Immature natural killer cell (primary cell): ENCODE measurements around the gene CCBE1. TPM values are rescaled to one million over a fixed set of nuclear protein-coding genes. Genes with fewer than 3 reads are reported as not detected.

Experiments
- DNase-seq, 3 donors: peaks; one replicate each; pipeline ENCODE4 v3.0.0; 2022; ENCODE audit warnings: mixed read lengths in 1 of 3
- H3K27ac Mint-ChIP-seq, 6 donors: one replicate each; pipeline ENCODE4 v1.8.0; 2020; ENCODE audit warnings: mixed read lengths in 6 of 6, mild to moderate bottlenecking in 5 of 6, inconsistent platforms in 4 of 6, moderate library complexity in 3 of 6
- H3K27me3 Mint-ChIP-seq, 3 donors: one replicate each; pipeline ENCODE4 v1.8.0; 2020 to 2021; ENCODE audit warnings: low read depth in 3 of 3, mild to moderate bottlenecking in 3 of 3, mixed read lengths in 3 of 3, moderate library complexity in 3 of 3, inconsistent platforms in 1 of 3
- H3K36me3 Mint-ChIP-seq, 3 donors: one replicate each; pipeline ENCODE4 v1.8.0; 2020; ENCODE audit warnings: mixed read lengths in 3 of 3, inconsistent platforms in 2 of 3, mild to moderate bottlenecking in 2 of 3
- H3K4me1 Mint-ChIP-seq, 2 donors: one replicate each; pipeline ENCODE4 v1.8.0; 2020; ENCODE audit warnings: inconsistent platforms in 2 of 2, mild to moderate bottlenecking in 2 of 2, mixed read lengths in 2 of 2, moderate library complexity in 1 of 2
- H3K4me3 Mint-ChIP-seq, 5 donors: one replicate each; pipeline ENCODE4 v1.8.0; 2020; ENCODE audit warnings: mild to moderate bottlenecking in 5 of 5, mixed read lengths in 5 of 5, inconsistent platforms in 3 of 5, moderate library complexity in 3 of 5
- H3K9me3 Mint-ChIP-seq, 6 donors: one replicate each; pipeline ENCODE4 v1.8.0; 2020; ENCODE audit warnings: mild to moderate bottlenecking in 6 of 6, mixed read lengths in 6 of 6, inconsistent platforms in 4 of 6, moderate library complexity in 3 of 6
- polyA plus RNA-seq, 3 donors: library from polyadenylated mRNA; unstranded; fragments of 300-500 nt; fragmentation: Illumina TruSeq; gene quantifications; one replicate each; pipeline ENCODE4 v1.2.3, GENCODE V29; 2021

Gene CCBE1
- polyA plus RNA-seq, 3 donors from 2014 or later: 0.03 to 0.25 TPM; not detected in 1

- no peak for DNase-seq
Measured at GRCh38 chr18:59570796-59571195, 126.4 kb downstream of the CCBE1 start.

GRCh38 chr18:59570101-59570775, 127.0 kb downstream of the CCBE1 start:
- H3K36me3 Mint-ChIP-seq: peaks cover 0 to 2% (median 0%) of the 10 kb centered on the region in 3 donors

More at GRCh38 chr18:59570796-59571195, 126.4 kb downstream of the CCBE1 start:
- Mint-ChIP-seq H3K4me3 (no peak overlapping the region), H3K4me1 (no peaks in the 10 kb centered on the region), H3K9me3 (peaks cover 0 to 12% (median 0%) of the 10 kb centered on the region in 6 donors), H3K36me3 (peaks cover 0 to 2% (median 0%) of the 10 kb centered on the region in 3 donors), H3K27me3 (peaks cover 0 to 2% (median 0%) of the 10 kb centered on the region in 3 donors), H3K27ac (no peak overlapping the region)

GRCh38 chr18:59569390-59569791, 127.8 kb downstream of the CCBE1 start:
- Mint-ChIP-seq H3K27ac (no peak overlapping the region), H3K4me3 (no peak overlapping the region), H3K4me1 (no peaks in the 10 kb centered on the region), H3K36me3 (peaks cover 0 to 2% (median 0%) of the 10 kb centered on the region in 3 donors), H3K27me3 (peaks cover 0 to 2% (median 0%) of the 10 kb centered on the region in 3 donors), H3K9me3 (peaks cover 0 to 12% (median 0%) of the 10 kb centered on the region in 6 donors)
- no peak for DNase-seq

More at GRCh38 chr18:59570101-59570775, 127.0 kb downstream of the CCBE1 start:
- H3K4me1 Mint-ChIP-seq: no peaks in the 10 kb centered on the region
- H3K9me3 Mint-ChIP-seq: peaks cover 0 to 12% (median 0%) of the 10 kb centered on the region in 6 donors
- no peak for DNase-seq
- no peak overlapping the region for H3K4me3 Mint-ChIP-seq
- peaks cover 0 to 2% (median 0%) of the 10 kb centered on the region in 3 donors for H3K27me3 Mint-ChIP-seq
- H3K27ac Mint-ChIP-seq: no peak overlapping the region

- H3K27me3 Mint-ChIP-seq: peaks cover 0 to 2% (median 0%) of the 10 kb centered on the region in 3 donors
- no peaks in the 10 kb centered on the region for H3K4me1 Mint-ChIP-seq
- no peak for DNase-seq
- no peak overlapping the region for H3K27ac Mint-ChIP-seq
- H3K9me3 Mint-ChIP-seq: peaks cover 0 to 18% (median 0%) of the 10 kb centered on the region in 6 donors
- peaks cover 0 to 2% (median 0%) of the 10 kb centered on the region in 3 donors for H3K36me3 Mint-ChIP-seq
- no peak overlapping the region for H3K4me3 Mint-ChIP-seq
Measured at GRCh38 chr18:59567431-59567830, 129.8 kb downstream of the CCBE1 start.

DNA sequence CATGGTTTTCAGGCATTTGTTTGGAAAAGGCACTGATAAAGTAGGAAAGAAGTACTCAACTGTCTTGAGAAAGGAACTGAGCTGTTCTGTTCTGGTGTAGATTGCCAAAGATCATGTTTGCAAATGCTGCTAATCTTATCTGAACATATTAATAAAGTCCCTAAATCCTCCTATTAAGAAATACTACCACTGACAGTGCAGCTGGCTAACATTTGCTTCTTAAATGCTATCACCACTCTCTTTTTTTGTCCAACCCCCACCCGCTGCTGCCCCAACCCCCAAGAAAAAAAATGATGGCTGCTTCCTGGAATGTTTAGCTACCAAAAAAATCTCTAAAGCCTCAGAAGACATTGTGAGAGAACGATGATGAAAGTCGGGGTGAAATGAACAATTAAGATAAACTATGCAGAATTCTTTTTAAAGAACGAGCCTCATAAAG, 130.7 kb downstream of the CCBE1 start:
- DNase-seq: no peak
- H3K36me3 Mint-ChIP-seq: peaks cover 0 to 2% (median 0%) of the 10 kb centered on the region in 3 donors
- no peak overlapping the region for H3K27ac Mint-ChIP-seq
- no peak overlapping the region for H3K4me3 Mint-ChIP-seq
- H3K27me3 Mint-ChIP-seq: peaks cover 0 to 2% (median 0%) of the 10 kb centered on the region in 3 donors
- no peaks in the 10 kb centered on the region for H3K4me1 Mint-ChIP-seq
- peaks cover 0 to 18% (median 0%) of the 10 kb centered on the region in 6 donors for H3K9me3 Mint-ChIP-seq

DNA sequence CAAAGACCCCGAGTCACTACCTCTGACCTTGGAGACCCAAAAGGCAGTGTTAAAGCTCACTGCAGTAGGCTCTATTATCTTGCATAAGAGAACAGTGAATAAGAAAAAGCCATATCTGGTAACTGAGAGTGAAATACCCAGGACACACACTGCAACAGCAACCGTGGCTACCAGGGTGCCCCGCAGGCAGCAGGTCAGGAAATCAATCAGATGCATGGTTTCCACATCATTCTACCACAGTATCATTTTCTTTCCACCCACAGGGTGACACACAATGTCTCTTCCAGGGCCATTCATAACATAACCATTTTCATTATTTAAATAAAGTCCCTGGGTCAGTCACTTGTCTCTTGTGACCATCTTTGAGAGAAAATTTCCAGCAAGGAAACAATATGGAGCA, 131.3 kb downstream of the CCBE1 start:
- H3K4me1 Mint-ChIP-seq: no peaks in the 10 kb centered on the region
- H3K36me3 Mint-ChIP-seq: peaks cover 0 to 2% (median 0%) of the 10 kb centered on the region in 3 donors

GRCh38 chr18:59564561-59564960, 132.7 kb downstream of the CCBE1 start:
- peaks cover 0 to 2% (median 0%) of the 10 kb centered on the region in 3 donors for H3K36me3 Mint-ChIP-seq
- peaks cover 0 to 2% (median 0%) of the 10 kb centered on the region in 3 donors for H3K27me3 Mint-ChIP-seq
- H3K27ac Mint-ChIP-seq: no peak overlapping the region
- DNase-seq: no peak
- H3K4me3 Mint-ChIP-seq: no peak overlapping the region
- no peaks in the 10 kb centered on the region for H3K4me1 Mint-ChIP-seq
- H3K9me3 Mint-ChIP-seq: peaks cover 0 to 18% (median under 1%) of the 10 kb centered on the region in 6 donors

More for the DNA sequence above, 131.3 kb downstream of the CCBE1 start:
- no peak for DNase-seq
- no peak overlapping the region for H3K27ac Mint-ChIP-seq
- no peak overlapping the region for H3K4me3 Mint-ChIP-seq
- peaks cover 0 to 18% (median 0%) of the 10 kb centered on the region in 6 donors for H3K9me3 Mint-ChIP-seq
- H3K27me3 Mint-ChIP-seq: peaks cover 0 to 2% (median 0%) of the 10 kb centered on the region in 3 donors

GRCh38 chr18:59563176-59563785, 133.9 kb downstream of the CCBE1 start:
- no peak for DNase-seq
- H3K9me3 Mint-ChIP-seq: peaks cover 0 to 11% (median under 1%) of the 10 kb centered on the region in 6 donors
- peaks cover 0 to 2% (median 1%) of the 10 kb centered on the region in 3 donors for H3K27me3 Mint-ChIP-seq
- no peaks in the 10 kb centered on the region for H3K4me1 Mint-ChIP-seq
- H3K4me3 Mint-ChIP-seq: no peak overlapping the region
- H3K36me3 Mint-ChIP-seq: no peaks in the 10 kb centered on the region
- H3K27ac Mint-ChIP-seq: no peak overlapping the region

- H3K4me3 Mint-ChIP-seq: no peak overlapping the region
- peaks cover 0 to 11% (median 2%) of the 10 kb centered on the region in 6 donors for H3K9me3 Mint-ChIP-seq
- no peak overlapping the region for H3K27ac Mint-ChIP-seq
- no peaks in the 10 kb centered on the region for H3K4me1 Mint-ChIP-seq
- H3K27me3 Mint-ChIP-seq: peaks cover 0 to 2% (median 1%) of the 10 kb centered on the region in 3 donors
- H3K36me3 Mint-ChIP-seq: no peaks in the 10 kb centered on the region
- no peak for DNase-seq
Measured at GRCh38 chr18:59562751-59563150, 134.5 kb downstream of the CCBE1 start.

GRCh38 chr18:59561612-59562011, 135.6 kb downstream of the CCBE1 start:
- Mint-ChIP-seq H3K27me3 (peaks cover 0 to 2% (median 1%) of the 10 kb centered on the region in 3 donors), H3K27ac (no peak overlapping the region), H3K9me3 (peaks cover 0 to 11% (median 3%) of the 10 kb centered on the region in 6 donors), H3K4me3 (no peak overlapping the region), H3K36me3 (no peaks in the 10 kb centered on the region), H3K4me1 (no peaks in the 10 kb centered on the region)
- DNase-seq: no peak

- no peak overlapping the region for H3K4me3 Mint-ChIP-seq
- peaks cover 0 to 11% (median 2%) of the 10 kb centered on the region in 6 donors for H3K9me3 Mint-ChIP-seq
- peaks cover 1 to 2% (median 2%) of the 10 kb centered on the region in 3 donors for H3K27me3 Mint-ChIP-seq
- H3K27ac Mint-ChIP-seq: no peak overlapping the region
- no peaks in the 10 kb centered on the region for H3K36me3 Mint-ChIP-seq
- no peak for DNase-seq
- H3K4me1 Mint-ChIP-seq: no peaks in the 10 kb centered on the region
Measured at GRCh38 chr18:59560556-59560955, 136.7 kb downstream of the CCBE1 start.

DNA sequence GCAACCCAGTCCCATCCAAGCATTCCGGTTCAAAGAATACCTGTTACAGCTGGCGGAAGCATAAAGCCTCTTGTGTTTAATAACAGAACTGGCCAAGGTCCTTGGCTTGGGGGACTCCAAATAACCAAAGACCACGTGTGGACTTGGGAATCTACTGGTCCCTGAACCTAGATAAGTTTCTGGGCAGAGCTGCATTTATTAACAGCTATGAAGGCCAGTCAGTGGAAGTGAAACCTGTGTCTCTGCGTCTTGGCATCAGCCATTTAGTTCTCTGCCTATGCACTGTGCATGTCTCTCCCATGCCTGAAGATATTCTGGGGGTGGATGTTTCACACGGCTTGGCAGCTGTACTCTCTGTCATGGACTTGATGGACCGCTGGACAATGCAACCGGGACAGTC, 137.7 kb downstream of the CCBE1 start:
- peaks cover 0 to 16% (median 2%) of the 10 kb centered on the region in 6 donors for H3K9me3 Mint-ChIP-seq
- H3K27ac Mint-ChIP-seq: no peak overlapping the region
- no peaks in the 10 kb centered on the region for H3K4me1 Mint-ChIP-seq
- DNase-seq: no peak
- peaks cover 1 to 2% (median 2%) of the 10 kb centered on the region in 3 donors for H3K27me3 Mint-ChIP-seq
- H3K36me3 Mint-ChIP-seq: no peaks in the 10 kb centered on the region
- H3K4me3 Mint-ChIP-seq: no peak overlapping the region

- no peak overlapping the region for H3K4me3 Mint-ChIP-seq
- no peaks in the 10 kb centered on the region for H3K36me3 Mint-ChIP-seq
- peaks cover 1 to 4% (median 2%) of the 10 kb centered on the region in 3 donors for H3K27me3 Mint-ChIP-seq
- no peak overlapping the region for H3K27ac Mint-ChIP-seq
- DNase-seq: no peak
- peaks cover 0 to 10% (median 2%) of the 10 kb centered on the region in 6 donors for H3K9me3 Mint-ChIP-seq
- H3K4me1 Mint-ChIP-seq: no peaks in the 10 kb centered on the region
Measured at GRCh38 chr18:59555995-59556659, 141.1 kb downstream of the CCBE1 start.
